ENCODE measurements around the gene ZNF296. TPM values are rescaled to one million over a fixed set of nuclear protein-coding genes. Genes with fewer than 3 reads are reported as not detected.
"Not testable (repeated sequence)": the region's sequence is repeated elsewhere in the genome, so short reads cannot be mapped to it uniquely, and the experiment has no call there.

Gene ZNF296
- total RNA-seq, 2 experiments from 2014 or later: 13.5 to 31.4 TPM

- Histone ChIP-seq H3K9me2 (ENCODE audit: insufficient read depth, low read length) (no peaks in the 10 kb centered on the region), H3K36me3 (ENCODE audit: insufficient read depth, low read length) (no peaks in the 10 kb centered on the region), H3K4me1 (ENCODE audit: insufficient read depth, low read length, poor library complexity, severe bottlenecking) (peaks cover 26% of the 10 kb centered on the region), H4K20me1 (ENCODE audit: insufficient read depth, low read length) (no peaks in the 10 kb centered on the region; the same call in 1 of the 2 replicates), H3K4me3 (ENCODE audit: low read depth, low read length, poor library complexity, severe bottlenecking) (no peak overlapping the region), H3K79me2 (ENCODE audit: insufficient read depth, low read depth, low read length) (peaks cover 39% of the 10 kb centered on the region; the same call in 1 of the 2 replicates), H3K4me2 (ENCODE audit: low read length) (no peak overlapping the region), H2AFZ (ENCODE audit: low read length) (no peak overlapping the region), H3K9me3 (ENCODE audit: low read length) (no peaks in the 10 kb centered on the region), H3K27ac (ENCODE audit: low read depth, low read length, poor library complexity, severe bottlenecking) (no peak overlapping the region)
- intact Hi-C loops (cut with micrococcal nuclease; ENCODE audit: unreplicated experiment): no loop called here
- BruUV-seq (replicated peaks): no TSS peak
- no peak for DNase-seq (ENCODE audit: low spot score)
- TF ChIP-seq CTCF (conservative IDR thresholded peaks at IDR 0.05; ENCODE audit: low read length) (no peak), EZH2phosphoT487 (IDR thresholded peaks at IDR 0.05; ENCODE audit: borderline replicate concordance, low read depth, low read length) (no peak)
- CTCF ChIA-PET (ENCODE audit: unreplicated experiment): no interaction called here
- POLR2A ChIA-PET: no interaction called here
These were observed 36.0 kb upstream of the ZNF296 start for GRCh38 chr19:45112111-45112827.

GRCh38 chr19:45110851-45111266 lies 34.6 kb upstream of the ZNF296 start:
- H3K4me2 ChIP-seq (ENCODE audit: low read length): no peak overlapping the region
- TF ChIP-seq CTCF (conservative IDR thresholded peaks at IDR 0.05; ENCODE audit: low read length) (no peak), EZH2phosphoT487 (IDR thresholded peaks at IDR 0.05; ENCODE audit: borderline replicate concordance, low read depth, low read length) (no peak)
- H2AFZ ChIP-seq (ENCODE audit: low read length): no peak overlapping the region
- ChIA-PET CTCF (ENCODE audit: unreplicated experiment) (no interaction called here), POLR2A (no interaction called here)
- no peaks in the 10 kb centered on the region for H3K36me3 ChIP-seq (ENCODE audit: insufficient read depth, low read length)
- no peaks in the 10 kb centered on the region for H3K9me2 ChIP-seq (ENCODE audit: insufficient read depth, low read length)
- no peaks in the 10 kb centered on the region; the same call in 1 of the 2 replicates for H4K20me1 ChIP-seq (ENCODE audit: insufficient read depth, low read length)
- no peaks in the 10 kb centered on the region for H3K9me3 ChIP-seq (ENCODE audit: low read length)
- H3K4me1 ChIP-seq (ENCODE audit: insufficient read depth, low read length, poor library complexity, severe bottlenecking): peaks cover 17% of the 10 kb centered on the region
- intact Hi-C loops (cut with micrococcal nuclease; ENCODE audit: unreplicated experiment): no loop called here
- no peak overlapping the region for H3K27ac ChIP-seq (ENCODE audit: low read depth, low read length, poor library complexity, severe bottlenecking)
- peaks cover 32% of the 10 kb centered on the region; the same call in 1 of the 2 replicates for H3K79me2 ChIP-seq (ENCODE audit: insufficient read depth, low read depth, low read length)
- BruUV-seq (replicated peaks): no TSS peak
- H3K4me3 ChIP-seq (ENCODE audit: low read depth, low read length, poor library complexity, severe bottlenecking): no peak overlapping the region
- no peak for DNase-seq (ENCODE audit: low spot score)

GRCh38 chr19:45107621-45108150 lies 31.4 kb upstream of the ZNF296 start:
- no peaks in the 10 kb centered on the region for H3K36me3 ChIP-seq (ENCODE audit: insufficient read depth, low read length)
- TF ChIP-seq CTCF (conservative IDR thresholded peaks at IDR 0.05; ENCODE audit: low read length): no peak
- no peak for TF ChIP-seq EZH2phosphoT487 (IDR thresholded peaks at IDR 0.05; ENCODE audit: borderline replicate concordance, low read depth, low read length)
- BruUV-seq (replicated peaks): no TSS peak
- peaks cover 37% of the 10 kb centered on the region; the same call in 1 of the 2 replicates for H3K79me2 ChIP-seq (ENCODE audit: insufficient read depth, low read depth, low read length)
- no peaks in the 10 kb centered on the region; the same call in 1 of the 2 replicates for H4K20me1 ChIP-seq (ENCODE audit: insufficient read depth, low read length)
- H3K4me1 ChIP-seq (ENCODE audit: insufficient read depth, low read length, poor library complexity, severe bottlenecking): peaks cover 22% of the 10 kb centered on the region
- no peak overlapping the region for H3K4me3 ChIP-seq (ENCODE audit: low read depth, low read length, poor library complexity, severe bottlenecking)
- H3K27ac ChIP-seq (ENCODE audit: low read depth, low read length, poor library complexity, severe bottlenecking): no peak overlapping the region
- no peak overlapping the region for H2AFZ ChIP-seq (ENCODE audit: low read length)
- H3K4me2 ChIP-seq (ENCODE audit: low read length): no peak overlapping the region
- ChIA-PET CTCF (ENCODE audit: unreplicated experiment) (no interaction called here), POLR2A (interaction anchor here (0.6 kb wide), 1 partner anchor 1490 kb away, joined by 3 read pairs; no protein-coding TSS in a partner anchor)
- DNase-seq (ENCODE audit: low spot score): no peak
- no peaks in the 10 kb centered on the region for H3K9me2 ChIP-seq (ENCODE audit: insufficient read depth, low read length)
- intact Hi-C loops (cut with micrococcal nuclease; ENCODE audit: unreplicated experiment): no loop called here
- no peaks in the 10 kb centered on the region for H3K9me3 ChIP-seq (ENCODE audit: low read length)

GRCh38 chr19:45106363-45106762 lies 30.1 kb upstream of the ZNF296 start:
- H4K20me1 ChIP-seq (ENCODE audit: insufficient read depth, low read length); H2AFZ ChIP-seq (ENCODE audit: low read length); H3K4me3 ChIP-seq (ENCODE audit: low read depth, low read length, poor library complexity, severe bottlenecking); H3K9me2 ChIP-seq (ENCODE audit: insufficient read depth, low read length); BruUV-seq (replicated peaks); H3K36me3 ChIP-seq (ENCODE audit: insufficient read depth, low read length); H3K4me2 ChIP-seq (ENCODE audit: low read length); H3K9me3 ChIP-seq (ENCODE audit: low read length); DNase-seq (ENCODE audit: low spot score); H3K27ac ChIP-seq (ENCODE audit: low read depth, low read length, poor library complexity, severe bottlenecking); intact Hi-C loops (cut with micrococcal nuclease; ENCODE audit: unreplicated experiment); CTCF ChIA-PET (ENCODE audit: unreplicated experiment): not testable (repeated sequence)
- Histone ChIP-seq H3K4me1 (ENCODE audit: insufficient read depth, low read length, poor library complexity, severe bottlenecking) (peaks cover 22% of the 10 kb centered on the region), H3K79me2 (ENCODE audit: insufficient read depth, low read depth, low read length) (peaks cover 43% of the 10 kb centered on the region; the same call in 1 of the 2 replicates)
- POLR2A ChIA-PET: interaction anchor here (0.6 kb wide), 1 partner anchor 219 kb away, joined by 10 read pairs; no protein-coding TSS in a partner anchor

Measured in OCI-LY7 (cell line).